Smooth muscle cell (in vitro differentiated cells): ENCODE measurements around the gene PARK7. TPM values are rescaled to one million over a fixed set of nuclear protein-coding genes. Genes with fewer than 3 reads are reported as not detected.
A peak's percentile ranks its signal among the peaks of the same experiment; 100 is the strongest.

Experiments used
- DNase-seq: peaks from one replicate; lab custom pipeline; 2025; ENCODE audit not compliant: unreplicated experiment; lab: John Stamatoyannopoulos, UW
- H2AFZ ChIP-seq: fragments of 200-600 bp; sonication (generic); 2 replicates; pipeline ENCODE4 v1.6.0; 2016; ENCODE audit warnings: antibody characterized with exemption, low read depth, mild to moderate bottlenecking
- H3F3A ChIP-seq: fragments of 200-600 bp; sonication (generic); 2 replicates; pipeline ENCODE4 v1.6.0; 2017; ENCODE audit warnings: antibody characterized with exemption, low read depth
- H3K27ac ChIP-seq: fragments of 200-600 bp; sonication (generic); 2 replicates; pipeline ENCODE4 v1.5.1; 2016; ENCODE audit warnings: low read depth, mild to moderate bottlenecking
- H3K27me3 ChIP-seq: fragments of 200-600 bp; sonication (generic); 2 replicates; pipeline ENCODE4 v1.6.1; 2016; ENCODE audit warnings: low read depth, mild to moderate bottlenecking
- H3K36me3 ChIP-seq: fragments of 200-600 bp; sonication (generic); 2 replicates; pipeline ENCODE4 v1.5.1; 2016; ENCODE audit warnings: low read depth
- H3K4me1 ChIP-seq: fragments of 200-600 bp; sonication (generic); 2 replicates; pipeline ENCODE4 v1.5.1; 2016; ENCODE audit warnings: low read depth
- H3K4me2 ChIP-seq: fragments of 200-600 bp; sonication (generic); 2 replicates; pipeline ENCODE4 v1.6.0; 2016; ENCODE audit warnings: mild to moderate bottlenecking
- H3K4me3 ChIP-seq: fragments of 200-600 bp; sonication (generic); 2 replicates; pipeline ENCODE4 v1.5.1; 2016; ENCODE audit warnings: mild to moderate bottlenecking
- H3K79me2 ChIP-seq: fragments of 200-600 bp; sonication (generic); 2 replicates; pipeline ENCODE4 v1.6.0; 2016; ENCODE audit warnings: low read depth, mild to moderate bottlenecking
- H3K9ac ChIP-seq: fragments of 200-600 bp; sonication (generic); 2 replicates; pipeline ENCODE4 v1.6.0; 2016; ENCODE audit warnings: low read depth
- H3K9me3 ChIP-seq: fragments of 200-600 bp; sonication (generic); replicated peaks from 2 replicates; pipeline ENCODE4 v1.5.1; 2016; ENCODE audit warnings: low read depth
- H4K20me1 ChIP-seq: fragments of 200-600 bp; sonication (generic); 2 replicates; pipeline ENCODE4 v1.6.0; 2016; ENCODE audit warnings: low read depth
- WGBS: methylation state at CpG from one replicate; pipeline ENCODE4 v1.1.7; 2016; ENCODE audit warnings: low lambda C conversion rate; 5-methylcytosine and 5-hydroxymethylcytosine counted together
- polyA plus RNA-seq: library from polyadenylated mRNA; unstranded; fragments of >200 nt; fragmentation: Nextera tagmentation; extraction: Ambion mirVana; gene quantifications from 2 replicates; pipeline ENCODE4 v1.2.1, GENCODE V29; 2016
- total RNA-seq: library from RNA; depleted of rRNA; stranded (reverse); fragments of >200 nt; gene quantifications from 2 replicates; pipeline ENCODE4 v1.2.3, GENCODE V29; 2014
- TF ChIP-seq, protein P1 (sequence below): fragments of 200-600 bp; sonication (generic); IDR thresholded peaks from 2 replicates; pipeline ENCODE4 v1.5.1; 2017; ENCODE audit warnings: borderline replicate concordance, mild to moderate bottlenecking, antibody characterized with exemption; ENCODE audit not compliant: insufficient read depth, poor library complexity, severe bottlenecking

The PARK7 gene
- total RNA-seq (177 and 179 TPM in 2 replicates), polyA plus RNA-seq (434 and 461 TPM in 2 replicates)

DNA sequence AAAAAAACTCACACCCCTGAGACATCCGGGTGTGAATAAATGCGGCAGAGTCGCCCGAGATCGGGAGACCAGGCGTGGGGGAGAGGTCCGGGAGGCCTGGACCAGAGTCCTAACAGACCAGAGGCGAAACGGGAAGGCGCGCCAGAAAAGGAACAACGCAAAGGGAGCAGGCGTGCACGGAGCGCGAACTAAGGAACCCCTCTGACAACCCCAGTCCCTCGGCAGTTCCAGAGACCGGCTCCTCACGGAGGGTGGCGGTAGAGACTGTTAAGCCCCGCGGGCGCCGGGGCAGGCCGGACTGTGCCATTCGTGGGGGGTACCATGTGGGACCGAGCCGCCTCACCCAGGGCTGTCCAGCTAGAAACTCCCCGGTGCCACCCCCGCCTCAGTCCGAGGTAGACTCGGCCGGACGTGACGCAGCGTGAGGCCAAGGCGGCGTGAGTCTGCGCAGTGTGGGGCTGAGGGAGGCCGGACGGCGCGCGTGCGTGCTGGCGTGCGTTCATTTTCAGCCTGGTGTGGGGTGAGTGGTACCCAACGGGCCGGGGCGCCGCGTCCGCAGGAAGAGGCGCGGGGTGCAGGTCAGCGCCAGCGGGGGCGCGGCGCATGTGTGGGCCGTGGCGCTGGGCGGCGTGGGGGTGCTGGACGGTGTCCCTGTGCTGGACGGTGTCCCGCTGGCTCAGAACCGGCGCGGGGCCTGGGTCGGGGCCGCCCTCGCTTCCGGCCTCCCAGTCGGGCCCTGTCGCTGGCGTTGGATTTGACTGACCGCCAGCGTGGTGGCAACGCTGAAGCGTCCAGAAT lies at the start of gene PARK7:
PARK7 (plus strand) TSS at position 496 of the 798 bp plus-strand sequence. CDS start 1,075 bp downstream, outside the sequence.
- under 1% methylated on average over 78 of the region's 81 CpGs for WGBS

DNA sequence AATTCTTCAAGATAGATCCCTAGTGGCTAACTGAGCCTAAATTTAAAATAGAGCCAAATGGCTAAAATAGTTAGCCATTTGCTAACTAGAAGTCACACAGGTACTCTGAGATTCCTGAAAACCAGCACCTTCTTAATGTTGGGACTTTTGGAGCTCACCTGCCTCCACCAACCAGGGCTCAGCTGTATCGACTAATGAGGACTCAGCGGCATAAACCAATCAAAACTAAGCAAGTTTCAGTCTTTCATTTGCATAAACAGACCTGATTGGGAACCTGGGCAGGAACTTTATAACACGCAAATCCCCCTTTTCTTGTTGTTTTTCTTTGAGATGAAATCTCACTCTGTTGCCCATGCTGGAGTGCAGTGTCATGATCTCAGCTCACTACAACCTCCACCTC lies 49.4 kb upstream of the PARK7 start:
- 93% methylated on average over 3 of the region's 3 CpGs for WGBS
- Histone ChIP-seq H3K9me3 (no peaks in the 10 kb centered on the region), H2AFZ (no peak overlapping the region), H3K27me3 (no peaks in the 10 kb centered on the region), H4K20me1 (no peaks in the 10 kb centered on the region), H3K4me2 (no peak overlapping the region), H3F3A (no peaks in the 10 kb centered on the region), H3K27ac (no peak overlapping the region), H3K36me3 (no peaks in the 10 kb centered on the region), H3K4me1 (no peaks in the 10 kb centered on the region), H3K9ac (no peak overlapping the region), H3K79me2 (no peaks in the 10 kb centered on the region), H3K4me3 (no peak overlapping the region)
- TF ChIP-seq, protein P1, sequence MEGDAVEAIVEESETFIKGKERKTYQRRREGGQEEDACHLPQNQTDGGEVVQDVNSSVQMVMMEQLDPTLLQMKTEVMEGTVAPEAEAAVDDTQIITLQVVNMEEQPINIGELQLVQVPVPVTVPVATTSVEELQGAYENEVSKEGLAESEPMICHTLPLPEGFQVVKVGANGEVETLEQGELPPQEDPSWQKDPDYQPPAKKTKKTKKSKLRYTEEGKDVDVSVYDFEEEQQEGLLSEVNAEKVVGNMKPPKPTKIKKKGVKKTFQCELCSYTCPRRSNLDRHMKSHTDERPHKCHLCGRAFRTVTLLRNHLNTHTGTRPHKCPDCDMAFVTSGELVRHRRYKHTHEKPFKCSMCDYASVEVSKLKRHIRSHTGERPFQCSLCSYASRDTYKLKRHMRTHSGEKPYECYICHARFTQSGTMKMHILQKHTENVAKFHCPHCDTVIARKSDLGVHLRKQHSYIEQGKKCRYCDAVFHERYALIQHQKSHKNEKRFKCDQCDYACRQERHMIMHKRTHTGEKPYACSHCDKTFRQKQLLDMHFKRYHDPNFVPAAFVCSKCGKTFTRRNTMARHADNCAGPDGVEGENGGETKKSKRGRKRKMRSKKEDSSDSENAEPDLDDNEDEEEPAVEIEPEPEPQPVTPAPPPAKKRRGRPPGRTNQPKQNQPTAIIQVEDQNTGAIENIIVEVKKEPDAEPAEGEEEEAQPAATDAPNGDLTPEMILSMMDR, result no peak
- no peak for DNase-seq

More for the DNA sequence above, at the start of gene PARK7:
- TF ChIP-seq, protein P1, result peak; percentile 24
- Histone ChIP-seq H2AFZ (peak within 1 kb of the TSS; percentile 97), H3K4me1 (peaks cover 12% of the 10 kb centered on the region), H3K36me3 (peaks cover 13% of the 10 kb centered on the region), H3F3A (peaks cover 4% of the 10 kb centered on the region), H3K4me3 (peak within 1 kb of the TSS; percentile 89), H3K9me3 (no peaks in the 10 kb centered on the region), H3K4me2 (peak within 1 kb of the TSS; percentile 92), H4K20me1 (peaks cover 2% of the 10 kb centered on the region), H3K27me3 (no peaks in the 10 kb centered on the region), H3K9ac (peak within 1 kb of the TSS; percentile 90), H3K79me2 (peaks cover 51% of the 10 kb centered on the region), H3K27ac (peak within 1 kb of the TSS; percentile 91)
- DNase-seq, result peak; percentile 98

DNA sequence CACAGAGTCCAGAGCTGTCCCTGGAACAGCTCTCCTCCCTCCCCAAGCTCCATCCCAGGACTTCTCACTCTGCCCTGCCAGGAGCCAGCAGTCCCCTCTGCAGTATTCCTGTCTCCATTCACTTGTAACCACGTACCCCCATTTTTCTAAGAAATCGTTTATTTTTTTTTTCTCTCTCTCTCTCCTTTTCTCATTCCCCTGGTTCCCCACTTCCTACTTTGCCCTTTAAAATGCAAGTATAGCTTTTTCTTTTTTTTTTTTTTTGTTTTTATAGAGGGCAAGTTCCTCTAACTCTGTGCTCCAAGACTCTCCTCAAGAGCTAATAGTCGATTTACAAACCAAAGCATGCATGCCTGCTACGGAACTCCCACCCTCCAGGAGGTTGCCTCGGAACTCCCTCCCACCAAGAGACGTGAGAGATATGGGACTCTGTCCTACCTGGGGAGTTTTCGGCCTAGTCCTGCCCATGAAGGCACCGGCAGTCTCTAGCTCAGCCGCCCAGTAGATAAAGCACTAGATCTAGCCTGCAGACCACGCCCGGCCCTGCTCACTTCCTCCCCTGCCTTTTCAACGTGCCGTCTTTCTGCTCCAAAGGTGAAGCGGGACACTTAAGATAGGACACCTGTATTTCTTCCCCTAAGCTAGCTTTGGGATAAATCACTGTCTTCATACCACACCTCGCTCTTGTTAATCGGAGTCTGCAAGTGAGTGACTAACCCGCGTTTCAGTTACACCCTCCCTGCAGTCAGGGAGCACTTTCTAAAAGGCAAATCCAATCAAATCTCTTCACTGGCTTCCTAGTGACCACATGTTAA lies 48.6 kb upstream of the PARK7 start:
- Histone ChIP-seq H3F3A (no peaks in the 10 kb centered on the region), H3K79me2 (no peaks in the 10 kb centered on the region), H2AFZ (no peak overlapping the region), H3K9ac (no peak overlapping the region), H3K4me3 (no peak overlapping the region), H3K4me1 (no peaks in the 10 kb centered on the region), H3K36me3 (no peaks in the 10 kb centered on the region), H3K9me3 (no peaks in the 10 kb centered on the region), H3K27ac (no peak overlapping the region), H3K4me2 (no peak overlapping the region), H4K20me1 (no peaks in the 10 kb centered on the region), H3K27me3 (no peaks in the 10 kb centered on the region)
- 45% methylated on average over 18 of the region's 18 CpGs for WGBS
- TF ChIP-seq, protein P1, result no peak
- no peak for DNase-seq
